ENCODE measurements around the gene S1PR4.
A peak's percentile ranks its signal among the peaks of the same experiment; 100 is the strongest.

S1PR4 gene, protein sequence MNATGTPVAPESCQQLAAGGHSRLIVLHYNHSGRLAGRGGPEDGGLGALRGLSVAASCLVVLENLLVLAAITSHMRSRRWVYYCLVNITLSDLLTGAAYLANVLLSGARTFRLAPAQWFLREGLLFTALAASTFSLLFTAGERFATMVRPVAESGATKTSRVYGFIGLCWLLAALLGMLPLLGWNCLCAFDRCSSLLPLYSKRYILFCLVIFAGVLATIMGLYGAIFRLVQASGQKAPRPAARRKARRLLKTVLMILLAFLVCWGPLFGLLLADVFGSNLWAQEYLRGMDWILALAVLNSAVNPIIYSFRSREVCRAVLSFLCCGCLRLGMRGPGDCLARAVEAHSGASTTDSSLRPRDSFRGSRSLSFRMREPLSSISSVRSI

DNA sequence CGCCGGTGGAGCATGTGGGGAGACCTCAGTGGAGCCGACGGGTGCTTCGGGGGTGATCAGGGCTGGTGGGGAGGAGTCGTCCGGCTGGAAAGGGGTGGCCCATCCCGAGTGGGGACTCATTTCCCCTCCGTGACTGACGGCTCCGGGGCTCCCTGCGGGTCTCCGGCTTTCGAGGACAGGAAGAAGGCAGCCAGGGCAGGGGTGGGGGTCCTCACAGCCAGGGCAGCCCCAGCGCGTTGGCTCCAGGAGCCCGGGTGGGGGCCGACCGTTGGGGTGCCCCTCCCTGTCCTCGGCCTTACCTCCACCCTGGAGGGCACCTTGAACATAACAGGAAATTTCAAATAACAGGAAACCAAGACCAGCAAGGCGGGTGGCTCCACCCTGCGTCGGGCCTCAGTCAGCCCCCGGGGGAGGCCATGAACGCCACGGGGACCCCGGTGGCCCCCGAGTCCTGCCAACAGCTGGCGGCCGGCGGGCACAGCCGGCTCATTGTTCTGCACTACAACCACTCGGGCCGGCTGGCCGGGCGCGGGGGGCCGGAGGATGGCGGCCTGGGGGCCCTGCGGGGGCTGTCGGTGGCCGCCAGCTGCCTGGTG is at the start of gene S1PR4:
Gene S1PR4 (plus strand): TSS at position 393 of the 596 bp plus-strand sequence. CDS start 24 bp downstream, at position 417.
- peak; percentile 52 for DNase-seq

DNA sequence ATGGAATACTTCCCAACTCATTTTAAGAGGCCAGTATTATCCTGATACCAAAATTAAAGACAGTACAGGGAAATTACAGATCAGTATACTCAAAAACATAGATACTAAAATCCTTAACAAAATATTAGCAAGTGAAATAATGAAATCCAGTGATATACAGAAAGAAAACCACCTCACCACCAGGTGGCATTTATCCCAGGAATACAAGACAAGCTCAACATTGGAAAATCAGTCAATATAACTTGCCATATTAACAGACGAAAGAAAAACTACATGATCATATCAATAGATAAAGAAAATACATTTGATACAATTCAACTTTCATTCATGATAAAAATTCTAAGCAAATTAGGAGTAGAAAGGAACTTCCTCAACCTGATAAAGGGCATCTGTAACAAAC is 49.5 kb upstream of the S1PR4 start:
- DNase-seq, result no peak

GRCh38 chr19:3131168-3131567 is 47.4 kb upstream of the S1PR4 start:
- DNase-seq, result no peak

- DNase-seq, result peak; percentile 86
Observed at GRCh38 chr19:3132971-3133792, 45.4 kb upstream of the S1PR4 start.

DNA sequence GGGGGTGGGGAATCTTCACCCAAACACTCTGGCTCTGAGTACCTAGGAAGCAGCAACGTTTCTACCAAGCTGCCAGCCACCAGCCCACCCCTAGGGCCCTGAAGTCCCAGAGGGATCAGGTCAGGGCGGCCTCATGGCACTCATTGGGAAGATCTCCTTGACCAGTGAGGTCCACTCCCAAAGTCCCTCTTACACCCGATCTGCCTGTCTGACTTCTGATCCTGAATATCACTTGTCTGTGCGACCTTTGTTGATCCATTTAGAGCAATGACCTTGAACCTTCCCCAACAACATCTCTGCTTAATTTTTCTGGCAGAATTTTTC is 44.8 kb upstream of the S1PR4 start:
- DNase-seq, result no peak

DNA sequence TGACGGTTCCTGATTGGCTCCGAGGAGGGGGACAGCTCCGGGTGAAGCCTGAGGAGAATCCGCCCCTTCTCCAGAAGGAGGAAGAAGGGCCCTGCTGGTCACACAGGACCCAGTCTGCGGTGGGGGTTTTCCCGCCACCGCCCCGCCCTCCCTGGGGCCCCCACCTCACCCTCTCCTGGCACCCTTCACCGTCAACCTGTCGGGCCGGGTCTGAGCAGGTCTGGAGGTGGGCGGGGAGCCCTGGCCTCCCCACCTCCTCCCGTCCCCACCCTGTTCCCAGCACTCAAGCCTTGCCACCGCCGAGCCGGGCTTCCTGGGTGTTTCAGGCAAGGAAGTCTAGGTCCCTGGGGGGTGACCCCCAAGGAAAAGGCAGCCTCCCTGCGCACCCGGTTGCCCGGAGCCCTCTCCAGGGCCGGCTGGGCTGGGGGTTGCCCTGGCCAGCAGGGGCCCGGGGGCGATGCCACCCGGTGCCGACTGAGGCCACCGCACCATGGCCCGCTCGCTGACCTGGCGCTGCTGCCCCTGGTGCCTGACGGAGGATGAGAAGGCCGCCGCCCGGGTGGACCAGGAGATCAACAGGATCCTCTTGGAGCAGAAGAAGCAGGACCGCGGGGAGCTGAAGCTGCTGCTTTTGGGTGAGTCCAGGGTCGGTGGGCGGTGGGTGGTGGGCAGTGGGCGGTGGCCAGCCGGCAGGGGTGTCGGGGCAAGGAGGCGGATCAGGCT is 42.4 kb upstream of the S1PR4 start, which contains the start of gene GNA15:
Gene GNA15 (plus strand): TSS at position 73 of the 723 bp plus-strand sequence. CDS start 418 bp downstream, at position 491.
- DNase-seq, result peak; percentile 38

DNA sequence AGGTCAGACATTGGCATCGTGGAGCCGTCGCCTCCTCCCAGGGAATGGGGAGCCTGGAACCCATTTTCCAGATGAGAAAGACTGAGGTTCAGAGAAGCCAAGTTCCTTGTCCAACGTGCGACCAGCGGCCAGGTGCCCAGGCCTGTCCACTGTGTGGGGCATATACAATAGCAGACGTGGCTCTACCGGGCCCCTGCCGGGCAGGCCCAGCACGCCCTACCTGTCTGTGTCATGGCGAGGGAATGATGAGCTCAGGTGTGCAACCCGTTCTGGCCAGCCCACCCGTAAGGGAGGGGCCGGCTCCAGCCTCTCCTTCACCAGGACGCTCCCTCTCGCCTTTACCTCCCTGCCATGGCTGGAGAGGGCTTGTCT is 41.9 kb upstream of the S1PR4 start:
- no peak for DNase-seq

DNA sequence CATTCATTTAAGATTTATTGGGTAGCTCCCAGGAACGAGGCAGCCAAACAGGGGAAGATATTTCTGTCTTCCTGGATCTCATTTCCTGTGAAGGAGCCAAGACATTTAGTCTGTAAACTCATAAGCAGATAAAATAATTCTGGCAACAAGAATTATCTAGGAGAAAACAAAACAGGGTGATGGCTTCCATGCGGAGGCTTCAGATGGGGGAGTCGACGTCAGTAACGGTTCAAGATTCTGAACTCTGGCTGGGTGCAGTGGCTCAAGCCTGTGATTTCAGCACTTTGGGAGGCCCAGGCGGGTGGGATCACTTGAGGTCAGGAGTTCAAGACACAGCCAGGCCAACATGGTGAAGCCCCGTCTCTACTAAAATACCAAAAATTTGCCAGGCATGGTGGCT is 41.5 kb upstream of the S1PR4 start:
- DNase-seq, result no peak

- DNase-seq, result no peak
Observed at GRCh38 chr19:3138268-3138667, 40.3 kb upstream of the S1PR4 start.

DNA sequence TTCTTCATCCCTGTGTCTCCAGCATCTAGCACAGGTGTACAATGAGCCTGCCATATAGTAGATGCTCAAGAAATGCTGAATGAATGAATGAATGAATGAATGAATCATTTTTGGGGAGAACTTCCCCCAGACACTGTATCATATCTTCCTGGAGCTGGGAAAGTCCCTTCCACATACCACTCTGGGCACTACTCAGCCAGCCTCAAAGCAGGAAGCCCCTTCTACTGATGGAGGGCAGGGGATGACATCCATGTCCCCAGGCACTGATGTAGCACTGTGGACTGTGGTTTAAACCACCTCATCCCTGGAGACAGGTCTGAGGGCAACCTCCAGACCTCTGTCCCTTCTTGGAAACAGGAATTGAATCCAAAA is 37.9 kb upstream of the S1PR4 start:
- no peak for DNase-seq

DNA sequence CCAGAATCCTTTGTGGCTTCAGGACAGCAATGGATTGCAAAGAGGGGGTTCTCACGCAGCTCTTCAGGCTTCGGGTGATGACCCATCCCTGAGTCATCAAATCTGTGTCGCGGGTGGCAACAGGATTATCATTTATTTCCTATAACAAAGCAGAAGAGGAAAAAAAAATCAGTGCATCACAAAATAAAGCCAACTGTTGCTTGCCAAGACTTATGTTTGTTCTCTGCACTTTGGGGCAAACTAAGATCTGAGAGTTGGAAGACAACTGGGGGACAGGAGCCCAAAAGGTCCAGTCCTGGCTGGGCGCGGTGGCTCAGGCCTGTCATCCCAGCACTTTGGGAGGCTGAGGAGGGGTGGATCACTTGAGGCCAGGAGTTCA is 36.3 kb upstream of the S1PR4 start:
- DNase-seq, result peak; percentile 60

DNA sequence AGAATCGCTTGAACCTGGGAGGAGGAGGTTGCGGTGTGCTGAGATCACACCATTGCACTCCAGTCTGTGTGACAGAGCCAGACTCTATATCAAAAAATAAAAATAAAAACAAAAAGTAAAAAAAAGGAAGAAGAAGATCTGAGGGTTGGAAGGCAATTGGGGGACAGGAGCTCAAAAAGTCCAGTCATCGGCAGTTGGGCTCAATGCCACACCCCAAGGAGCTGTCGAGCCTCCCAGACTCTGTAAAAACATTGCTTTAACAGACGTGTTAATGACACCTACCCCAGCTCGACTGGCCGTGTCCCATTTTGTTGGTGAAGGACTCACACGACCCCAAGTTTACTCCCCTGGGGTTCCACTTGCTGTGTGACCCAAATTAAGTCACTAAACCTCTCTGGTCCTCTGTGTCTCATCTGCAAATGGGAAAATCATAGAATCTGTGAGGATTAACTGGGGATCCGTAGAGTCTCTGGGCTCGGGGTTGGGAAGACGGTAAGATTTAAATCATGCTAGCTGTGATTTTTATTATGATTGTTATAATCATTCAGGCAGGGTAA is 35.7 kb upstream of the S1PR4 start:
- no peak for DNase-seq

DNA sequence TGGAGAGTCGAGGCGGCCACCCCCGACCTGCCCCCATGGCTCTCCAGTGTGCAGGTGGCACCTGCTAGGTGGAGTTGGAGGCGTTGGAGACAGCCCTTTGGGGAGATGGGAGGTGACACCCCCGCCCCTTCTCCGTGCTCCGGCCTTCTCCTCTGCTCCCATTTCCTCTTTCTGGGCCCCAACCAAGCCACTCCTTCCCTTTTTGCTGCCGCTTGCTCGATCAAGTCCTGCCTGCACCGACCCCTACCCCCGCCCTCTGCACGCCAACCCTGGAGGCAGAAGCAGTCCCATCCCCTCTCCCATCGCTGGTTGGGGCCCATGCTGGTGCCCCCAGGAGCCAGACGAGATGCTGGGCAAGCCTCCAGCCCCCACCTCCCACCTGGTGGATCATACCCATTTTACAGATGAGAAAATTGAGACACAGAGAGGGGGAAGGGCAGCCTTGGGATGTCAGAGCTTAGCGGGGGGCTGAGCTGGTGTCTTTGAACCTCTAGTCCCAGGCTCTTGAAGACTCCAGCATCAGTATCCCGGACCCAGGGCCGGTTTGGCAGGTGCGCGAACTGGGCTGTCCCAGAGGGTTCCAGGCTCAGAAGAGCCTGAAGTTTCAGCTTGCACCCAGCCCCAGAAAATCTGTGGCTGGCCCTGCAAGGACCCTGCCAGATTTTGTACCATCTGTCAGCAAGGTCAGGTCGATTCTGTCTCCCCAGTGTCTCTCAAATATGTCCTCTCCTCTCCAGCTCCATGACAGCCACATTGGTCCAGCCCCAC is 32.5 kb upstream of the S1PR4 start:
- DNase-seq, result no peak

- DNase-seq, result peak; percentile 47
Observed at GRCh38 chr19:3146677-3147100, 31.9 kb upstream of the S1PR4 start.

DNA sequence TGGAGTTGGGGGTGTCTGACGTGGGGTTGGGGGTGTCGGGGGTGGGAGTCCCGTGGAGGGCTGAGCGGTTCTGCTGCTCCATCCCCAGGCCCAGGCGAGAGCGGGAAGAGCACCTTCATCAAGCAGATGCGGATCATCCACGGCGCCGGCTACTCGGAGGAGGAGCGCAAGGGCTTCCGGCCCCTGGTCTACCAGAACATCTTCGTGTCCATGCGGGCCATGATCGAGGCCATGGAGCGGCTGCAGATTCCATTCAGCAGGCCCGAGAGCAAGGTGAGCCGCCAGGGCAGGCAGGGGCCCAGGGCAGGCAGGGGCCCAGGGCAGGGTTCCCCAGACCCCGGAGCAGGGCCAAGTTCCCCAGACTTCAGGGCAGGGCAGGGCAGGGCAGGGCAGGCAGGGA is 30.1 kb upstream of the S1PR4 start:
- no peak for DNase-seq

- no peak for DNase-seq
Observed at GRCh38 chr19:3149089-3149488, 29.5 kb upstream of the S1PR4 start.

DNA sequence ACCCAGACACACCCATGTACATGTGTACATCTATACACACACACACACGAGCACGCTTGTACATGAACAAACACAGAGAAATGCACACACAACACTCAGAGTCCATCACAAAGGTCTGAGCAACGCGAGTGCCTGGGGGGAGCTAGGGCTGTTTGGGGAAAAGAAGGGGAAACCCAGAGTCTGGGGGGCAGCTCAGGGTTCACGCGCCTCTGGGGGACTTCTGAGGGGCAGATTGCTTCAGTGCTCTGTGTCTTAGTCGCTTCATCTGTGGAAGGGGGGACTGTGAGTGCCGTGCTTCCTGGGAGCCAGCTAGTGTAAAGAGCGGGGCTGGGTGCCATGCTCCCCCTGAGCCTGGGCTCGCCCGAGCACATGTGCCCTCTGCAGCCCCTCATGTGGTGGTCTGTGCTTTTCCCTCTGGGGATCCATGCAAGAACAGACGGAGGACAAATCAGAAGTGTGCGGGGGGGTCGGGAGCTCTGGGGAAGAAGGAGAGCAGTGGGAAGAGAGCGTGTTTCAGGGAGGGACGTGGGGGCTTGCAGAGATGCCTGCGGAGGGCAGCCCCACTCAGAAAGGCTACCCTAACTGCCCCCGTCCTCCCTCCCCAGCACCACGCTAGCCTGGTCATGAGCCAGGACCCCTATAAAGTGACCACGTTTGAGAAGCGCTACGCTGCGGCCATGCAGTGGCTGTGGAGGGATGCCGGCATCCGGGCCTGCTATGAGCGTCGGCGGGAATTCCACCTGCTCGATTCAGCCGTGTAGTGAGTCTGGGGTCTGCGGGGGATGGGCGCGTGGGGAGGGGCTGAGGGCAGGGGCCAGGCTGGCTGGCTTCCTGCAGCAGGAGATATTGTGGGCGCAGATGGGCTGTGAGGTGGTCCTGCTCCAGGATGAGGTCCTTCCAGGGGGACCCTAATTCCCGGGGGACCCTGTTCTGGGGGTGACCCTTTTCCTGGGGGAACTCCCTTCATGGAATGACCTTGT is 28.8 kb upstream of the S1PR4 start:
- DNase-seq, result no peak

DNA sequence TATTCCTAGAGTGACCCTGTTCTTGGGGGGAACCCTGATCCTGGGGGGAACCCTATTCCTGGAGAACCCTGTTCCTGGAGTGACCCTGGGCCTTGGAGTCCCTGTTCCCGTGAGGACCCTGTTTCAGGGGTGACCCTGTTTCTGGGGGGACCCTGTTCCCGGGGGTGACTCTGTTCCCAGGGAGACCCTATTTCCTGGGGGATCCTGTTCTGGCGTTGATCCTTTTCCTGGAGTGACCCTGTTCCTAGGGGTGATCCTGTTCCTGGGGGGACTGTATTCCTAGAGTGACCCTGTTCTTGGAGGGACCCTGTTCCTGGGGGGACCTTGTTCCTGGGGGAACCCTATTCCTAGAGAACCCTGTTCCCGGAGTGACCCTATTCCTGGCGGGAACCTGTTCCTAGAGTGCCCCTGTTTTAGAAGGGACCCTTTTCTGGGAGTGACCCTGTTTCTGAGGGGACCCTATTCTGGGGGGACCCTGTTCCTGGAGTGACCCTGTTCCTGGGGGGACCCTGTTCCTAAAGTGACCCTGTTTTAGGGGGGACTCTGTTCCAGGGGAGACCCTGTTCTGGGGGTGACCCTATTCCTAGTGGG is 27.7 kb upstream of the S1PR4 start:
- DNase-seq, result no peak

DNA sequence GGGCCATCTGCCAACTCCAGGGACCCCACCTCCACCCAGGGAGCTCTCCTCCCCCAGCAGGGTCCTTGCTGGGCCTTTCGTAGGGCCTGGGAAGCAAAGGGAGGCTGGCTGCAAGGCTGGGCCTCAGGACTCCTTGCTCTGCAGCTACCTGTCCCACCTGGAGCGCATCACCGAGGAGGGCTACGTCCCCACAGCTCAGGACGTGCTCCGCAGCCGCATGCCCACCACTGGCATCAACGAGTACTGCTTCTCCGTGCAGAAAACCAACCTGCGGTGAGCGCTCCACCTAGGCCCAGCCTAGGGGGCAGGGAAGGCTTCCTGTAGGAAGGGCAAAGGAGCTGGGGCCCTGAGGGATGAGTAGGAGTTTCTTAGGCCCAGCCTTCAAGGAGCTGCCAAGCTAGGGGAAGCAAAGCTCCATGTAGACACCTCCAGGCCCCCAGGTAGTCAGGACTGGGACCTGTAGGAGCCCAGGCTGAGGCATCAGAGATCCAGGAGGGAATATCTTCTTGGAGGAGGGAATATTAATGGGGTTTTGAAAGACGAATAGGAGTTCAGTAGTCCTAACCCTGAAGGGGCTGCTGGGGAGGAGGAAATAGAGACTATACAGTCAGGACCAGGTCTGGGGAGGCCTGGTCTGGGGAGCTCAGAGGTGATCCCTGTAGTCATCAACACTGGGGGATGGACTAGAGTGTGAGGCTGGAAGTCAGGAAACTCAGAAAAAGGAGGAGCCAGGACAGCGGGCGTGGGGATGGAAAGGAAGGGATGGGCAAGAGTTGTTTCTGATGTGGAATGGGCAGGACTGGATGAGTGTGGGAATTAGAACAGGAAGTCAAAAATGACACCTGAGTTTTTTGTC is 26.8 kb upstream of the S1PR4 start:
- no peak for DNase-seq

- DNase-seq, result no peak
Observed at GRCh38 chr19:3152419-3152780, 26.2 kb upstream of the S1PR4 start.
